HL-60 (cell line): Measurements from ENCODE around the gene APOC1.

ENCODE experiments used
- DNase-seq, 2 experiments: peaks; one replicate each; pipeline ENCODE4 v3.0.0-alpha.2; 2010 to 2020; ENCODE audit warnings: low read depth in 1 of 2, low spot score in 1 of 2
- H3K27ac ChIP-seq: fragments of 250-450 bp; sonication (Bioruptor Pico); replicated peaks from 2 replicates; pipeline ENCODE4 v1.5.1; 2020; ENCODE audit warnings: mild to moderate bottlenecking, moderate library complexity
- H3K27me3 ChIP-seq: fragments of 250-450 bp; sonication (Bioruptor Pico); 2 replicates; pipeline ENCODE4 v1.5.1; 2021; ENCODE audit warnings: mild to moderate bottlenecking, moderate library complexity; ENCODE audit not compliant: insufficient read depth, poor library complexity, severe bottlenecking
- H3K4me3 ChIP-seq: replicated peaks from 2 replicates; pipeline ENCODE4 v1.5.1; 2011; ENCODE audit warnings: mild to moderate bottlenecking, control low read depth, low read length; ENCODE audit not compliant: insufficient read depth
- CTCF ChIP-seq: IDR thresholded peaks from one replicate; pipeline ENCODE4 v1.5.1; 2011; ENCODE audit warnings: low read length, control low read depth, inconsistent platforms; ENCODE audit not compliant: insufficient read depth
- GABPA ChIP-seq: IDR thresholded peaks from 2 replicates; pipeline ENCODE4 v1.6.1; 2012; ENCODE audit warnings: low read depth
- POLR2AphosphoS5 ChIP-seq: IDR thresholded peaks from 2 replicates; pipeline ENCODE4 v1.6.1; 2012; ENCODE audit warnings: low read depth
- REST ChIP-seq: IDR thresholded peaks from 2 replicates; pipeline ENCODE4 v1.6.1; 2012; ENCODE audit warnings: low read depth; ENCODE audit not compliant: insufficient replicate concordance
- SPI1 ChIP-seq: IDR thresholded peaks from 2 replicates; pipeline ENCODE4 v1.6.1; 2012; ENCODE audit warnings: low read depth, mild to moderate bottlenecking, borderline replicate concordance

The APOC1 gene

DNA sequence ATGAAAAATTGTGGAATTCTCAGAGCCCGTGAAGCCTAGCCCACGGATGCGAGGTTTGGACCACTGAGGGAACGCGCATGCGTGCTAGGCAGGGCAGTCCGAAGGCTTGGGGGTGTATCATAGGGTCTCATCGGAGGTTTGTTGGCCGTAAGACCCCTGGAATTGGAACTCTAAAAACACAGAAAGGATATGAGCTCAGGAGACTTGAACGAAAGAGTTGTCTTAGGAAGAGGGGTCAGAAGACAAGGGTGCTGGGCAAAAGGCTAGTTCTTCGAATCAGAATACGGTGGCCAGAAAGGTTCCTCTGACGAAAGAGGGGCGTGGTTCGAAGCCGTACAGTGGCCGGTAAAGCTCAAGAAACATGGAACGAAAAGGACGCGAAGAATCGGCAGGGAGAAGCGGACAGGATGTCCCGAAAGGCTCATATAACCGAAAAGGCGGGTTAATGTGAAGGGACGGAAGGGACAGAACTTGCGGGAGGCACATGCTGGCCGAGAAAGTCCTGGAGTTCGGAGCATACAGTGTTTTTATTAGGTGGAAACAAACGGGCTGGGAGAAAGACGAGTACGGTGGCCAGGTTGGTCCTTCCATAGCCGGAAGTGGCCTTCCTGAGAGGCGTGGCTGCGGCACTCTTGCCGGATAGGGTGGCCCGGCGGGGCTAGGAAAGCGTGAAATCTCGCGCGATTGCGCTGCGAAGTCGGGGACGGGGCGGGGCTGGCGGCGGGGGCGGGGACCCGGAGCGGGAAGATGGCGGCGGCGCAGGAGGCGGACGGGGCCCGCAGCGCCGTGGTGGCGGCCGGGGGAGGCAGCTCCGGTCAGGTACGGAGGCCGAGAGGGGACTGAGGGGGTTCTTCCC, 40.5 kb downstream of the APOC1 start, which contains the start of gene CLPTM1:
Gene CLPTM1, plus strand, starts transcription at position 732 of the 856 bp plus-strand sequence. Its CDS starts 16 bp downstream, at position 748.
- TF ChIP-seq GABPA (peak; percentile 73), CTCF (no peak), POLR2AphosphoS5 (peak; percentile 76), SPI1 (no peak), REST (no peak)
- H3K4me3 ChIP-seq, result peak within 1 kb of the TSS; percentile 94
- H3K27me3 ChIP-seq, result no peaks in the 10 kb centered on the region
- peak; percentile 93 to 97 for DNase-seq
- H3K27ac ChIP-seq, result peak within 1 kb of the TSS; percentile 96

- H3K27me3 ChIP-seq, result no peaks in the 10 kb centered on the region
- H3K27ac ChIP-seq, result peak overlapping the region; percentile 96
- H3K4me3 ChIP-seq, result peak overlapping the region; percentile 86
- TF ChIP-seq CTCF (no peak), SPI1 (no peak), REST (no peak), POLR2AphosphoS5 (no peak; the same call in 1 of the 2 replicates), GABPA (no peak)
- no peak for DNase-seq
Observed at GRCh38 chr19:44955505-44956439, 41.4 kb downstream of the APOC1 start.

GRCh38 chr19:44957526-44957925, 43.1 kb downstream of the APOC1 start:
- TF ChIP-seq GABPA (no peak), POLR2AphosphoS5 (no peak), SPI1 (no peak), REST (no peak), CTCF (no peak)
- H3K27me3 ChIP-seq, result no peaks in the 10 kb centered on the region
- no peak overlapping the region for H3K27ac ChIP-seq
- DNase-seq, result no peak
- no peak overlapping the region for H3K4me3 ChIP-seq
